ENCODE results near the gene ACMSD. TPM values are rescaled to one million over a fixed set of nuclear protein-coding genes. Genes with fewer than 3 reads are reported as not detected.

ACMSD gene
- total RNA-seq, 1 experiment from 2014 or later = not detected

DNA sequence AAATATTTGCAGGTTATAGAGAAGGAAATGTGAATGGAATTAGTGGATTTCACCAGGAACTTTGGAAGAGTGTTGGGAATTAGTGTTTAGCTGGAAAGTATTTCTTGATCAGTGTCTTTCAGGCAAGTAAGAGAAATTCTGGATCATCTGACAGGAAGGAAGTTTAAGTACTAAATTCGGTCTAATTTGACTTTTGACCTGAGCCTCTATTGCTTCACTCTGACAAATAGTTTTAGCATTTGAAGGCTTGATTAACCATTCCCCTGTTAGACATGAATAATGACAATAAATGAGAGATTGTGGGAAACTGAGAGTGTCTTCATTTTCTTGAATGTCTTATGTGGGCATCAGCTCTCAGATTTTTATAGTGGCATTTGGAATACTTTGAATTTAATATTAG, 96.2 kb downstream of the ACMSD start:
- peaks cover 85% of the 10 kb centered on the region for H3K79me2 ChIP-seq (ENCODE audit: low read length)
- peaks cover 5% of the 10 kb centered on the region; the same call in 1 of the 2 replicates for H3K4me1 ChIP-seq (ENCODE audit: insufficient read depth, low read length)
- H4K20me1 ChIP-seq (ENCODE audit: low read length) = peaks cover 63% of the 10 kb centered on the region
- peaks cover 46% of the 10 kb centered on the region for H3K36me3 ChIP-seq (ENCODE audit: low read depth, low read length)
- H3K4me3 ChIP-seq (ENCODE audit: low read length) = no peak overlapping the region
- ATAC-seq = no peak
- DNase-seq = no peak
- H3K9ac ChIP-seq (ENCODE audit: low read length) = no peak overlapping the region
- H3K9me2 ChIP-seq (replicated peaks; ENCODE audit: low read length) = no peaks in the 10 kb centered on the region
- H3F3A ChIP-seq (ENCODE audit: low read length, unreplicated experiment) = no peaks in the 10 kb centered on the region
- no peak for TF ChIP-seq EZH2phosphoT487 (IDR thresholded peaks at IDR 0.05; ENCODE audit: borderline replicate concordance, low read length)
- TF ChIP-seq, protein P1, sequence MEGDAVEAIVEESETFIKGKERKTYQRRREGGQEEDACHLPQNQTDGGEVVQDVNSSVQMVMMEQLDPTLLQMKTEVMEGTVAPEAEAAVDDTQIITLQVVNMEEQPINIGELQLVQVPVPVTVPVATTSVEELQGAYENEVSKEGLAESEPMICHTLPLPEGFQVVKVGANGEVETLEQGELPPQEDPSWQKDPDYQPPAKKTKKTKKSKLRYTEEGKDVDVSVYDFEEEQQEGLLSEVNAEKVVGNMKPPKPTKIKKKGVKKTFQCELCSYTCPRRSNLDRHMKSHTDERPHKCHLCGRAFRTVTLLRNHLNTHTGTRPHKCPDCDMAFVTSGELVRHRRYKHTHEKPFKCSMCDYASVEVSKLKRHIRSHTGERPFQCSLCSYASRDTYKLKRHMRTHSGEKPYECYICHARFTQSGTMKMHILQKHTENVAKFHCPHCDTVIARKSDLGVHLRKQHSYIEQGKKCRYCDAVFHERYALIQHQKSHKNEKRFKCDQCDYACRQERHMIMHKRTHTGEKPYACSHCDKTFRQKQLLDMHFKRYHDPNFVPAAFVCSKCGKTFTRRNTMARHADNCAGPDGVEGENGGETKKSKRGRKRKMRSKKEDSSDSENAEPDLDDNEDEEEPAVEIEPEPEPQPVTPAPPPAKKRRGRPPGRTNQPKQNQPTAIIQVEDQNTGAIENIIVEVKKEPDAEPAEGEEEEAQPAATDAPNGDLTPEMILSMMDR (conservative IDR thresholded peaks at IDR 0.05; ENCODE audit: low read depth, low read length) = no peak
- TF ChIP-seq EZH2 (IDR thresholded peaks at IDR 0.05; ENCODE audit: low read length, unreplicated experiment) = no peak
- ChIA-PET POLR2A (ENCODE audit: unreplicated experiment) (interaction anchor here (0.7 kb wide), 1 partner anchor 48 kb away, joined by 5 read pairs; no protein-coding TSS in a partner anchor), CTCF (interaction anchor here (0.5 kb wide), 1 partner anchor 672 kb away, joined by 5 read pairs; no protein-coding TSS in a partner anchor)
- H3K27ac ChIP-seq (ENCODE audit: low read length) = no peak overlapping the region
- H3K27me3 ChIP-seq (ENCODE audit: low read length) = no peaks in the 10 kb centered on the region
- H2AFZ ChIP-seq (ENCODE audit: low read length) = no peak overlapping the region
- intact Hi-C loops (cut with micrococcal nuclease) = no loop called here
- no TSS peak for BruUV-seq (replicated peaks)
- no peak overlapping the region for H3K4me2 ChIP-seq (ENCODE audit: low read length)
- no peaks in the 10 kb centered on the region for H3K9me3 ChIP-seq (ENCODE audit: low read length)

DNA sequence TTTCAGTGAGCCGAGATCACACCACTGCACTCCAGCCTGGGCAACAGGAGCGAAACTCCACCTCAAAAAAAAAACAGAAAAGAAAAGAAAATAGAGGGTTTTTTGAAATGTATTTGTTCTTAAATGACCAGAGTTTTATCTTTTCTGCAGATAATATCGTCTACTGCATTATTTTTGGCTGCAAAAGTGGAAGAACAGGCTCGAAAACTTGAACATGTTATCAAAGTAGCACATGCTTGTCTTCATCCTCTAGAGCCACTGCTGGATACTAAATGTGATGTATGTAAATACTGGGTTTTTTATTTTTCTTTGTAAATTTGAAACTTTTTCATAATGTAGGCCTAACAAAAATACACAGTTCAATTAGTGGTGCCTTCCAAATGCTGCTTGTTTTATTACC, 98.3 kb downstream of the ACMSD start:
- CTCF ChIA-PET = no interaction called here
- Histone ChIP-seq H3K27ac (ENCODE audit: low read length) (no peak overlapping the region), H4K20me1 (ENCODE audit: low read length) (peaks cover 52% of the 10 kb centered on the region), H3K79me2 (ENCODE audit: low read length) (peaks cover 65% of the 10 kb centered on the region), H3K4me3 (ENCODE audit: low read length) (no peak overlapping the region), H3K36me3 (ENCODE audit: low read depth, low read length) (peaks cover 53% of the 10 kb centered on the region), H3K9me2 (replicated peaks; ENCODE audit: low read length) (no peaks in the 10 kb centered on the region), H3K9ac (ENCODE audit: low read length) (no peak overlapping the region), H3K27me3 (ENCODE audit: low read length) (no peaks in the 10 kb centered on the region), H3K4me2 (ENCODE audit: low read length) (no peak overlapping the region), H3K4me1 (ENCODE audit: insufficient read depth, low read length) (peaks cover 5% of the 10 kb centered on the region; the same call in 1 of the 2 replicates), H3F3A (ENCODE audit: low read length, unreplicated experiment) (no peaks in the 10 kb centered on the region), H2AFZ (ENCODE audit: low read length) (no peak overlapping the region), H3K9me3 (ENCODE audit: low read length) (no peaks in the 10 kb centered on the region)
- no peak for TF ChIP-seq EZH2 (IDR thresholded peaks at IDR 0.05; ENCODE audit: low read length, unreplicated experiment)
- TF ChIP-seq, protein P1 (conservative IDR thresholded peaks at IDR 0.05; ENCODE audit: low read depth, low read length) = no peak
- TF ChIP-seq EZH2phosphoT487 (IDR thresholded peaks at IDR 0.05; ENCODE audit: borderline replicate concordance, low read length) = no peak
- BruUV-seq (replicated peaks) = no TSS peak
- intact Hi-C loops (cut with micrococcal nuclease) = no loop called here
- POLR2A ChIA-PET (ENCODE audit: unreplicated experiment) = no interaction called here
- ATAC-seq = no peak
- no peak for DNase-seq

DNA sequence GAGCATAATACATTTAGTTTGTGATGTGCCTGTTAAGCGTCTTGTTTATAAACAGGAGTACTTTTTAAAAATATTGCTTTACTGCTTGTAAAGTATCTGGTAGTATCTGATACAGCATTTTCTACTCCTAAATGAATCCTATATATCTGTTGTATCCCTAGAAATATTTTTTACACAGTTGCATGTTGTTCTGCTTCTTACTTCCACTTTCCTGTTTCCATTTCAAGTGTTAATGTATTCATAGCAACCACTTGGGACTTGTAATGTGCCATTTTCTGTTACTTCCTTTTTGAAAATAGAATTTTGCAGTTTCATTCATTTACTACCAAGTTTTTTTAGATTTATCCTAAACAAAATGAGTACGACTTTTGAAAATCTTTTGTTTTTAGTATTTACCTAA, 105.1 kb downstream of the ACMSD start:
- intact Hi-C loops (cut with micrococcal nuclease) = no loop called here
- no TSS peak for BruUV-seq (replicated peaks)
- no peak for DNase-seq
- peaks cover 6% of the 10 kb centered on the region; the same call in 1 of the 2 replicates for H4K20me1 ChIP-seq (ENCODE audit: low read length)
- H3K9me2 ChIP-seq (replicated peaks; ENCODE audit: low read length) = no peaks in the 10 kb centered on the region
- no peak overlapping the region for H3K9ac ChIP-seq (ENCODE audit: low read length)
- H3F3A ChIP-seq (ENCODE audit: low read length, unreplicated experiment) = no peaks in the 10 kb centered on the region
- H3K36me3 ChIP-seq (ENCODE audit: low read depth, low read length) = peaks cover 72% of the 10 kb centered on the region
- ATAC-seq = no peak
- no peak overlapping the region for H2AFZ ChIP-seq (ENCODE audit: low read length)
- ChIA-PET CTCF (no interaction called here), POLR2A (ENCODE audit: unreplicated experiment) (no interaction called here)
- no peaks in the 10 kb centered on the region for H3K27me3 ChIP-seq (ENCODE audit: low read length)
- H3K4me1 ChIP-seq (ENCODE audit: insufficient read depth, low read length) = no peaks in the 10 kb centered on the region
- no peak overlapping the region for H3K27ac ChIP-seq (ENCODE audit: low read length)
- no peak overlapping the region for H3K4me3 ChIP-seq (ENCODE audit: low read length)
- H3K4me2 ChIP-seq (ENCODE audit: low read length) = no peak overlapping the region
- TF ChIP-seq EZH2 (IDR thresholded peaks at IDR 0.05; ENCODE audit: low read length, unreplicated experiment) = no peak
- TF ChIP-seq, protein P1 (conservative IDR thresholded peaks at IDR 0.05; ENCODE audit: low read depth, low read length) = no peak
- no peak for TF ChIP-seq EZH2phosphoT487 (IDR thresholded peaks at IDR 0.05; ENCODE audit: borderline replicate concordance, low read length)
- H3K79me2 ChIP-seq (ENCODE audit: low read length) = peaks cover 4% of the 10 kb centered on the region; the same call in 1 of the 2 replicates
- H3K9me3 ChIP-seq (ENCODE audit: low read length) = no peaks in the 10 kb centered on the region

Data from PC-3 (cell line).